NCI-H146 treated with DMSO at 0.1 percent for 48 hours (cell line): Measurements from ENCODE around the gene GNG14.
A peak's percentile ranks its signal among the peaks of the same experiment; 100 is the strongest.
"Not testable (repeated sequence)": the region's sequence is repeated elsewhere in the genome, so short reads cannot be mapped to it uniquely, and the experiment has no call there.

Source experiments
- DNase-seq: peaks from one replicate; lab custom pipeline; 2025; ENCODE audit not compliant: unreplicated experiment; lab: John Stamatoyannopoulos, UW

Gene GNG14

DNA sequence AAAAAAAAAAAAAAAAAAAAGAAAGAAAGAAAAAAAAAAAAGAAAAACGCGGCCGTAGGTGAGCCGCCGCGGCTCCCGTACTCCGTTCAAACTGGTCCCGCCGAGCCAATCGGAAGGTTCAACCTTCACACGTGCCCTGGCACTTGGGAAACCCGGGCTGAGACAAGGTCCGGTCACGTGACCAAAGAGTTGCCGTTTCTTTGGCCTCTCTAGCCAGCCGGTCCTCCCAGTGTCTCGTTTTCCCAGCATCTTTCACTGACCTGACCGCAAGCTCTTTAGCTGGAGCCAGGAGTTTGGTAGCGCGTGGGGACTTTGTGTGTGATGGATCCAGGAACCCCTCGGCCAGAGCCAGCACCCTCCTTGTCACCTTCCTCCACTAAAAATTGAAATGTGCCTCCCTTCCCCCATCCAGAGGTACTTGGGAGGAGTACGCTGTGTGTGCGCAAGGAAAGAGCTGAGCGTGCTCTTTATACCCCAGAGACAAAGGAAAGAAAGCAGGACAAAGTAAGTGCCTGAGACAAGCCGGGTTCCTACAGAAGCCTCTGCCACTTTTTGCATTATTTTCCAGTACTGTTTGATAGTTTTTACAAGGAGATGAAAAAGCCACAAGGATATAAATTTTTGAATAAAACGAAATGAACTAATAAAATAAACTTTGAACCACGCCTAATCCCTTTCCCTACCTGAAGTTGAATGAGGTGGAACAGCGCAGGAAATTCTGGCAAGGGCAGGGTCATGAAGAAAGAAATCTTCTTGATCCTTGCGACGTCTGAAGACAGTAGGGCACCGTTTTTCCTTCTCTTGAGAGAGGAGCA, 35.0 kb downstream of the GNG14 start:
- DNase-seq = peak; percentile 98

DNA sequence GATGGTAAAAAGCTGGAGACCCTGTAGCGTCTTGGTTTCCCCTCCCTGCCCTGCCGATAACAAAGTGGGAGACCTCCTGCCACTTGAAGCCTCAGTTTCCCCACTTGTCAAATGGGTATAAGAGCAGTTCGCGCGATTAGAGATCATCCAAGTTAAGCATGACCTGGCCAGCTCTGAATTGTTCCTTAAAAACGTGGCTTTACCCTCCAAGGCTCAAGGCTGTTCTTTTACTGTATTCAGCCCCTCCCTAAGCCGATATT, 35.5 kb downstream of the GNG14 start:
- DNase-seq = no peak

GRCh38 chr19:12723641-12724426, 36.0 kb downstream of the GNG14 start, which contains the start of gene TNPO2:
Gene TNPO2, minus strand, starts transcription at chr19:12723932. Its CDS starts 2,955 bp downstream, at chr19:12720977.
- DNase-seq = peak; percentile 72

DNA sequence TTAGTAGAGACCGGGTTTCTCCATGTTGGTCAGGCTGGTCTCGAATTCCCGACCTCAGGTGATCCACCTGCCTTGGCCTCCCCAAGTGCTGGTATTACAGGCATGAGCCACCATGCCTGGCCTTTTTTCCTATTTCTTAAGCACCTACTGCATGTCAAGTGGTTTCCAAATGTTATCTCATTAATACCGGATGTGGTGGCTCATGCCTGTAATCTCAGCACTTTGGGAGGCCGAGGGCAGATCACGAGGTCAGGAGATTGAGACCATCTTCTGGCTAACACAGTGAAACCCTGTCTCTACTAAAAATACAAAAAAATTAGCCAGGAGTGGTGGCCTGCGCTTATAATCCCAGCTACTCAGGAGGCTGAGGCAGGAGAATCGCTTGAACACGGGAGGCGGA, 37.8 kb downstream of the GNG14 start:
- not testable (repeated sequence) for DNase-seq

DNA sequence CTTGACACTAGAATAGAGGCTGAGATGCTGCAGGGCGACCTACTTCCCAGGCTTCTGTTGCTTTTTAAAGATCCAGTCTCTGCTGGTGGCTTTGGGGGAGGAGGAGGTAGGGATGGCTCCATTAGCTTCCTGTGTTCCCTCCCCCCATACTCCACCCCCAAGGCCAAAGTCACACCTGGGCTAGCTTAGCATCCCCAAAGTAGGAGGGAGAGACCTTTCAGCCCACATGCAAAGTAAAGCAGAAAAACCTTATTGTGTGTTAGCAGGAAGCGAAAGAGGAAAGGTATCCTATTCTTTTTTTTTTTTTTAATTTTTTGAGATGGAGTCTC, 39.2 kb downstream of the GNG14 start:
- no peak for DNase-seq

- DNase-seq = no peak
Measured at GRCh38 chr19:12727745-12728433, 40.1 kb downstream of the GNG14 start.

DNA sequence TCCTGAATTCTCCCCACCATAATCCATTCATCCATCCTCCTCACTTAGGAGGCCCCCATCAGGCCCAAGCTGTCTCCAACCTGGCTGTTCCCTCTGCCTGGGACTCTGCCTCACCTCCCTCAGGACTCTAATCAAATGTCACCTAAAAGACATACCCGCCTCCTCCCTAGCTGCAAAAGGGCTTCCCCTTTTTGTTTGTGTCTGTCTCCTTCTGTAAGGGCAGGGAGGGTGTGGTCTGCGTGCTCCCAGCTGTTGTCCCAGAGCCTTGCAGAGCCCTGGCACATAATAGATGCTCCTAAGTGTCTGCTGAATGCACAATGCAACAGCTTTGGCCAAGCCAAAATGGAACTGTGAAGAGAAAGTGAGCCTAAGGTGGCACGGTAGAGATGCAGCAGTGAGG, 42.3 kb downstream of the GNG14 start:
- DNase-seq = no peak

- DNase-seq = no peak
Measured at GRCh38 chr19:12731337-12731736, 43.5 kb downstream of the GNG14 start.

DNA sequence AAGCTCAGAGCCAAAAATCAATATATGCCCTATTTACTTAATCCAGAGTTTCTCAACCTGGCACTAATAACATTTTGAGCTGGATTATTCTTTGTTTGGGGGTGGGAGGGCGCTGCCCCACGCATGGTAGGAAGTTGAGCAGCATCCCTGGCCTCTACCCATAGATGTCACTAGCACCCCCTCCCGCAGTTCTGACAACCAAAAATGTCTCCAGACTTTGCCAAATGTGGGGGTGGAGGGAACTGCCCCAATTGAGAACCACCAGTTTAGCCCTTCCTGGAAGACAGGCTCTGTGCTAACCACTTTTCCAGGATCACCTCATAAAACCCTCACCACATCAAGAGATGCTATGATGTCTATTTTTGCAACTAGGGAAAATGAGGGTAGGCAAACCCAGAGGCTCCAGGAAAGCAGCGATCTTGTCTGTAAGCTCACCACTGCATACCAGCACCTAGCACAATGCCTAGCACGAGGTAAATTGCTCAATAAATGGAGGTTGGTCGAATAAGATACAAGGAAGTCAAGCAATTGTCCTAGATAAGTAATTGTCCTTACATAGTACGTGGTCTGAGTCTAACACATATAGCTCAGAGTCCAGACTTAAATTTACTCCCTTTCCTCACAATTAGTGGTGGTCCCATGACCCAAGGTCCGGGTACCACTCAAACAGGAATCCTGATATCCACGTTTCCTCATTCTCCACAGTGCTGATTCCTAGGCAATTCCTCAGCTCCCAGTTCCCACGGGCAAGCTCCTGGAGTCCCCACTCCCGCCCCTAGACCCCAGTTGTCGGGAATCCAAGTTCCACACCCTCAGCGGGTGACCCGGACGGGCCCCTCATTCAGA, 45.8 kb downstream of the GNG14 start:
- no peak for DNase-seq

- DNase-seq = peak; percentile 100
Measured at GRCh38 chr19:12736995-12737834, 49.4 kb downstream of the GNG14 start, which contains the start of gene GET3. Gene GET3, plus strand, starts transcription at chr19:12737497. Its CDS starts 9 bp downstream, at chr19:12737506.

- no peak for DNase-seq
Measured at GRCh38 chr19:12737835-12738351, 50.1 kb downstream of the GNG14 start.
